Left ventricle myocardium inferior (tissue), 1 donor: ENCODE results near the gene OR2B6. TPM values are rescaled to one million over a fixed set of nuclear protein-coding genes. Genes with fewer than 3 reads are reported as not detected.

Experiments used
- DNase-seq: peaks from one replicate; pipeline ENCODE4 v3.0.0-alpha.2; 2020
- H3K27ac ChIP-seq: fragments of 200-600 bp; replicated peaks from 2 replicates; pipeline ENCODE4 v1.8.0; 2021
- H3K27me3 ChIP-seq: fragments of 200-600 bp; 2 replicates; pipeline ENCODE4 v1.8.0; 2021; ENCODE audit warnings: low read depth
- H3K36me3 ChIP-seq: fragments of 200-600 bp; 2 replicates; pipeline ENCODE4 v1.8.0; 2021
- H3K4me1 ChIP-seq: fragments of 200-600 bp; 2 replicates; pipeline ENCODE4 v1.8.0; 2021
- H3K4me3 ChIP-seq: fragments of 200-600 bp; 2 replicates; pipeline ENCODE4 v1.8.0; 2021; ENCODE audit warnings: mild to moderate bottlenecking, moderate library complexity
- H3K9me3 ChIP-seq: fragments of 200-600 bp; replicated peaks from 2 replicates; pipeline ENCODE4 v1.8.0; 2021
- CTCF ChIP-seq: fragments of 200-600 bp; IDR thresholded peaks from 2 replicates; pipeline ENCODE4 v1.8.0; 2021; ENCODE audit warnings: antibody characterized with exemption, mild to moderate bottlenecking, borderline replicate concordance
- intact Hi-C: fragments of 100-400 bp; cut with micrococcal nuclease; formaldehyde crosslinking; loops from one replicate; pipeline ENCODE4 v1.11.0; 2022
- total RNA-seq: library from RNA; stranded (reverse); fragmentation: NEBNext Ultra II Directional; extraction: Animal tissue kit (Norgen Biotek cat#: 25700); gene quantifications from one replicate; pipeline ENCODE4 v1.2.1, GENCODE V29; 2021
- donor health status: DM: no; HTN: yes; CAD: no; lungs with severe emphysema.

OR2B6 gene
- total RNA-seq, 1 donor from 2014 or later = not detected

GRCh38 chr6:27977387-27977786 is 20.3 kb downstream of the OR2B6 start:
- no peak for TF ChIP-seq CTCF
- no peak overlapping the region for H3K27ac ChIP-seq
- H3K9me3 ChIP-seq = no peaks in the 10 kb centered on the region
- intact Hi-C loops = no loop called here
- H3K4me1 ChIP-seq = no peaks in the 10 kb centered on the region
- DNase-seq = no peak
- H3K36me3 ChIP-seq = no peaks in the 10 kb centered on the region
- H3K4me3 ChIP-seq = no peak overlapping the region
- H3K27me3 ChIP-seq = peaks cover 29% of the 10 kb centered on the region

- DNase-seq = no peak
- intact Hi-C loops = no loop called here
- no peak overlapping the region for H3K27ac ChIP-seq
- no peak overlapping the region for H3K4me3 ChIP-seq
- no peaks in the 10 kb centered on the region for H3K36me3 ChIP-seq
- TF ChIP-seq CTCF = no peak
- peaks cover 29% of the 10 kb centered on the region for H3K27me3 ChIP-seq
- H3K4me1 ChIP-seq = no peaks in the 10 kb centered on the region
- no peaks in the 10 kb centered on the region for H3K9me3 ChIP-seq
These were observed 21.7 kb downstream of the OR2B6 start for GRCh38 chr6:27978705-27979104.

- Histone ChIP-seq H3K27me3 (peaks cover 29% of the 10 kb centered on the region), H3K4me3 (no peak overlapping the region), H3K27ac (no peak overlapping the region), H3K4me1 (no peaks in the 10 kb centered on the region), H3K36me3 (no peaks in the 10 kb centered on the region), H3K9me3 (no peaks in the 10 kb centered on the region)
- no peak for DNase-seq
- intact Hi-C loops = no loop called here
- no peak for TF ChIP-seq CTCF
These were observed 23.1 kb downstream of the OR2B6 start for GRCh38 chr6:27980111-27980510.

GRCh38 chr6:27986928-27987725 is 30.1 kb downstream of the OR2B6 start:
- Histone ChIP-seq H3K27ac (no peak overlapping the region), H3K4me3 (no peak overlapping the region), H3K27me3 (peaks cover 24% of the 10 kb centered on the region), H3K9me3 (no peaks in the 10 kb centered on the region), H3K36me3 (no peaks in the 10 kb centered on the region), H3K4me1 (no peaks in the 10 kb centered on the region)
- intact Hi-C loops = no loop called here
- no peak for TF ChIP-seq CTCF
- no peak for DNase-seq

- no peaks in the 10 kb centered on the region for H3K4me1 ChIP-seq
- no peak overlapping the region for H3K4me3 ChIP-seq
- intact Hi-C loops = no loop called here
- H3K27ac ChIP-seq = no peak overlapping the region
- peaks cover 59% of the 10 kb centered on the region for H3K27me3 ChIP-seq
- DNase-seq = no peak
- H3K9me3 ChIP-seq = no peaks in the 10 kb centered on the region
- TF ChIP-seq CTCF = no peak
- H3K36me3 ChIP-seq = no peaks in the 10 kb centered on the region
These were observed 37.6 kb downstream of the OR2B6 start for GRCh38 chr6:27994616-27995015.
